NCI-H1105 treated with DMSO at 0.1 percent for 48 hours (cell line): Measurements from ENCODE around the gene C9orf57.
"Not testable (repeated sequence)": the region's sequence is repeated elsewhere in the genome, so short reads cannot be mapped to it uniquely, and the experiment has no call there.

Experiments used
- DNase-seq: peaks from one replicate; lab custom pipeline; 2025; lab: John Stamatoyannopoulos, UW

Gene C9orf57

DNA sequence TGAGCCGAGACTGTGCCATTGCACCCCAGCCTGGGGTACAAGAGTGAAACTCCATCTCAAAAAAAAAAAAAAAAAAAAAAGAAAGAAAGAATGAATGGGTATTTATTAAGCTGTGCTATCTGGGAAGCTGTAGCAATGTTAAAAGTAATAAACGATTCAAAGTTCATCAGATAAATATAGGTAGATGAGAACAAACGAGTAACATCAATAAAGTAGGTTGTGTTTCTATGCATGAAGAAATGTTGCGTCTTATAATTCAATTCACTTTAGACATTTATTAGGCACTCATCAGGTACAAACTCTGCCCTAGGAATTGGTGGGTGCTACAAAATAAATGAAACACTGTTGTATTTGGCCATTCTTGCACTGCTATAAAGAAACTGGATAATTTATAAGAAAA is 36.8 kb downstream of the C9orf57 start:
- no peak for DNase-seq

DNA sequence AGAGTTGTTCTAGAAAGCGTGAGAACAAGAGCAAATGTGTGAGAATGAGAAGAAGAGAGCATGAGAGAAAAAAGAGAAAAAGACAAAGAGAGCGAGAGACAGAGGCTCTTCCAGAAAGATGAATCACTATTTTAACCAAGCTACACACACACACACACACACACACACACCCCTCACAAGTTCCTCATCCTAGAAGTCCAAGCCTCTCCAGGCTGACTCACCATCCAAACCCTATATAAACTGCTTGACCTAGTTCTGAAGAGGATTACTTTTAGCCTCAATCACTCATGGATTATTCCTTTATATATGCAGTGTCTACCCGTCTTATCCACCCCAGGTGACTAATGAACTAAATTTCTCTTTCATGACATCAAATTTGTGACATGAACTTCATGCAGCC is 37.6 kb downstream of the C9orf57 start:
- no peak for DNase-seq

- no peak for DNase-seq
Observed at GRCh38 chr9:72013292-72013760, 47.1 kb downstream of the C9orf57 start.

DNA sequence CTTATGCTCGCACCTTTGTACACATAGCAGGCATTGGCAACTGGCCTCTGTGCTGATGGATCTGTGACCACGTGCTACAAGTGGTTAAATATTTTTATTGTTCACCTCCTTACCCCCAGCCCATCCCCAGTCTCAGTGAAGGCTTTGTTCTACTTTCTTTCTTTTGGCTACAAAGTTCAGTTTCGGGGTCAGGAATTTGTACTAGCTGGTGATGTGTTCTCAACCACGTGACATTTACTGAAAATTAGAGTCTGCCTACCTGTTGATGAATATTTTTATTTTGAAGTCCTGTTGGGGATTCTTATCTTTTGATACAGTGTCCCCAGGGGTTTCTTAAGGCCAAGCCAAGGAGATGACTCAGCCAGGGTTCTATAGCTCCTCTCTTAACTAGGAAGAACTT is 47.8 kb downstream of the C9orf57 start:
- no peak for DNase-seq

DNA sequence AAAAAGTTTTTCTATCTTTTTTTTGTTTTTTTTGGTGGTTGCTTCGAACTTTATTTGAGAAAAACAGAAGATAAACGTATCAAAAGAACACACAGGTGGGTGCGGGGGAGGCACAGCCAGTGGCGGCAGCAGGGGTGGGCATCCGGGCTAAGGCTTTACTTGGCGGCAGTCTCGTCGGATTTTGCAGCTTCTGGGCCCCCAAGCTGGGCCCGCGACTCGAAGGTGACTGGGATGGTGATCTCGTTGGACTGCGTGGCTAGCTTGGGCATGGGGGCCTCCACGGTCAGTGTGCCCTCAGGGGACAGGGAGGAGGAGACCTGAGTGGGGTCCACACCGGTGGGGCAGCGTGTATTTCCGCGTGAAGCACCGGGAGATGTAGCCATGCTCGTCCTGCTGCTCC is 52.7 kb downstream of the C9orf57 start:
- not testable (repeated sequence) for DNase-seq

DNA sequence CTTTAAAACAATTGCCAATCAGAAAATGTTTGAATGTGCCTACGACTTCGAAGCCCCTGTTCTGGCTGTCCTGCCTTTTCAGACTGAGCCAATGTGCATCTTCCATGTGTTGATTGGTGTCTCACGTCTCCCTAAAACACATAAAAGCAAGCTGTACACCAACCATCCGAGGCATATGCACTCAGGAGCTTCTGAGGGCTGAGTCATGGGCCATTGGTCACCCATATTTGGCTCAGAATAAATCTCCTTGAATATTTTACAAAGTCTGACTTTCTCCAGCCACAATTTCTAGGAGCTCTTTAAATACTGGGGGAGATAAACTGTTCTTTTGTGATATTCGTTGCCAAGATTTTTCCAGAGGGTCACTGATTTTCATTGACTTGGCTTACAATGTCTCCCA is 53.9 kb downstream of the C9orf57 start:
- no peak for DNase-seq

GRCh38 chr9:72005451-72005850 is 55.0 kb downstream of the C9orf57 start:
- no peak for DNase-seq
